ENCODE results near the gene MIOS.

MIOS gene

GRCh38 chr7:7535691-7536090 lies 31.0 kb upstream of the MIOS start, which contains the start of gene COL28A1:
TSS of gene COL28A1 (minus strand) at chr7:7535873. CDS start at chr7:7532875, 2,998 bp downstream.
- Histone ChIP-seq H3K4me1 (ENCODE audit: insufficient read depth, low read length) (no peaks in the 10 kb centered on the region), H3K9ac (ENCODE audit: low read length) (no peak within 1 kb of the TSS)

GRCh38 chr7:7536396-7537019 lies 30.2 kb upstream of the MIOS start:
- no peak overlapping the region for H3K27ac ChIP-seq (ENCODE audit: low read depth, low read length)
- no peaks in the 10 kb centered on the region for H3K9me3 ChIP-seq (ENCODE audit: low read length)
- no peaks in the 10 kb centered on the region for H3K36me3 ChIP-seq (ENCODE audit: insufficient read depth, low read length)
- no peak overlapping the region for H3K9ac ChIP-seq (ENCODE audit: low read length)
- no peak overlapping the region for H3K4me3 ChIP-seq (ENCODE audit: low read depth in 1 of 2, low read length in 2 of 2)
- H3K27me3 ChIP-seq (ENCODE audit: control insufficient read depth in 1 of 2, insufficient read depth in 2 of 2, low read length in 2 of 2), result no peaks in the 10 kb centered on the region
- H3K4me1 ChIP-seq (ENCODE audit: insufficient read depth, low read length), result no peaks in the 10 kb centered on the region

More at GRCh38 chr7:7535691-7536090, 31.0 kb upstream of the MIOS start, which contains the start of gene COL28A1:
- Histone ChIP-seq H3K27ac (ENCODE audit: low read depth, low read length) (no peak within 1 kb of the TSS), H3K36me3 (ENCODE audit: insufficient read depth, low read length) (no peaks in the 10 kb centered on the region), H3K4me3 (ENCODE audit: low read depth in 1 of 2, low read length in 2 of 2) (no peak within 1 kb of the TSS), H3K9me3 (ENCODE audit: low read length) (no peaks in the 10 kb centered on the region), H3K27me3 (ENCODE audit: control insufficient read depth in 1 of 2, insufficient read depth in 2 of 2, low read length in 2 of 2) (no peaks in the 10 kb centered on the region)

DNA sequence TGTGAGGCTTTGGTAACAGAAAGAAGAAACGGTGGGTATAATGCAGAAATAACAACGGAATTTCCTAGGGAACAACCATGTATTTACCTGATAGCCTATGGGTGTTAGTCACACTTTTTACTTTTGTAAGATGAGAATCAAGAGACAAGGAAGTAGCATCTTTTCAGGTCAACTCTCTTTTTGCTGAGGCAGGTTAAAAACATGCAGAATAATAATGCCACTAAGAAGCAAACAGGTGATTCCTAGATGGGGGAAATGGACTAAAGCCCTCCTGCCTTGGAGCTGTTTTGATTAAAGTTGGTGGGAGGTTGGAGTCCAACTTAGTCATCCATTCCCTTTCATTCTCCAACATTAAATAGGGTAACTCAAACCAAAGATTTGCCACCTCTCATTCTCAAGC lies 29.0 kb upstream of the MIOS start:
- Histone ChIP-seq H3K4me1 (ENCODE audit: insufficient read depth, low read length) (no peaks in the 10 kb centered on the region), H3K27ac (ENCODE audit: low read depth, low read length) (no peak overlapping the region), H3K36me3 (ENCODE audit: insufficient read depth, low read length) (no peaks in the 10 kb centered on the region), H3K4me3 (ENCODE audit: low read depth in 1 of 2, low read length in 2 of 2) (no peak overlapping the region), H3K27me3 (ENCODE audit: control insufficient read depth in 1 of 2, insufficient read depth in 2 of 2, low read length in 2 of 2) (no peaks in the 10 kb centered on the region), H3K9ac (ENCODE audit: low read length) (no peak overlapping the region), H3K9me3 (ENCODE audit: low read length) (no peaks in the 10 kb centered on the region)

DNA sequence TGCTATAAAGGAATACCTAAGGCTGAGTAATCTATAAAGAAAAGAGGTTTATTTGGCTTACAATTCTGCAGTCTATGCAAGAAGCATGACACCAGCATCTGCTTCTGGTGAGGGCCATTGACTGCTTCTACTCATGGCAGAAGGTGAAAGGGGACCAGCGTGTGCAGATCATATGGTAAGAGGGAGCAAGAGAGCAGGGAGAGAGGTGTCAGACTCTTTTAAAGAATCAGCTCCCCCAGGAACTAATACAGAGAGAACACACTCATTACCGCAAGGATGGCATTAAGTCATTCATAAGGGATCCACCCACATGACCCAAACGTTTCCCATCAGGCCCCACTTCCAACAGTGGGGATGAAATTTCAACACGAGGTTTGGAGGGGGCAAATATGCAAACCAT lies 27.5 kb upstream of the MIOS start:
- H3K9me3 ChIP-seq (ENCODE audit: low read length), result no peaks in the 10 kb centered on the region
- no peak overlapping the region for H3K27ac ChIP-seq (ENCODE audit: low read depth, low read length)
- no peak overlapping the region for H3K4me3 ChIP-seq (ENCODE audit: low read depth in 1 of 2, low read length in 2 of 2)
- H3K9ac ChIP-seq (ENCODE audit: low read length), result no peak overlapping the region
- H3K27me3 ChIP-seq (ENCODE audit: control insufficient read depth in 1 of 2, insufficient read depth in 2 of 2, low read length in 2 of 2), result no peaks in the 10 kb centered on the region
- H3K36me3 ChIP-seq (ENCODE audit: insufficient read depth, low read length), result no peaks in the 10 kb centered on the region
- no peaks in the 10 kb centered on the region for H3K4me1 ChIP-seq (ENCODE audit: insufficient read depth, low read length)

DNA sequence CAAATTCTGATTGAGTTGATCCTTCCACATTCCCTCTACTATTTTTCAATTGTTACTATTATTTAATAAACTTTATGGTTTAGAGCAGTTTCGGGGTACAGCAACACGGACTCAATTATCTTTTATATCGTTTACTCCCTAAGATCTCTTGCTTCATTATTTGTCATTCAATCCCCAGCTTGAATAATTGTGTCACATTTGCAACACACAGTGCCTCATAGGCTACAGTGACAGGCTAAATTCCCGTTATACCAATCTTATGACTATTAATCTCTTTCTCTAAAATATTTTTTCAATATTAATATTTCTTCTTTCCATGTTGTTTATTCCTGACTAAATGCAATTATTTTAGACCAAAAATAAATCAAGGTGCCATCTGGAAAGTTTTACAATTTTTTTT lies 27.0 kb upstream of the MIOS start:
- Histone ChIP-seq H3K36me3 (ENCODE audit: insufficient read depth, low read length) (no peaks in the 10 kb centered on the region), H3K27me3 (ENCODE audit: control insufficient read depth in 1 of 2, insufficient read depth in 2 of 2, low read length in 2 of 2) (no peaks in the 10 kb centered on the region), H3K9ac (ENCODE audit: low read length) (no peak overlapping the region), H3K4me3 (ENCODE audit: low read depth in 1 of 2, low read length in 2 of 2) (no peak overlapping the region), H3K9me3 (ENCODE audit: low read length) (no peaks in the 10 kb centered on the region), H3K4me1 (ENCODE audit: insufficient read depth, low read length) (no peaks in the 10 kb centered on the region), H3K27ac (ENCODE audit: low read depth, low read length) (no peak overlapping the region)

GRCh38 chr7:7542251-7542835 lies 24.3 kb upstream of the MIOS start:
- Histone ChIP-seq H3K36me3 (ENCODE audit: insufficient read depth, low read length) (no peaks in the 10 kb centered on the region), H3K9me3 (ENCODE audit: low read length) (no peaks in the 10 kb centered on the region), H3K27me3 (ENCODE audit: control insufficient read depth in 1 of 2, insufficient read depth in 2 of 2, low read length in 2 of 2) (no peaks in the 10 kb centered on the region), H3K4me1 (ENCODE audit: insufficient read depth, low read length) (no peaks in the 10 kb centered on the region), H3K9ac (ENCODE audit: low read length) (no peak overlapping the region), H3K4me3 (ENCODE audit: low read depth in 1 of 2, low read length in 2 of 2) (no peak overlapping the region), H3K27ac (ENCODE audit: low read depth, low read length) (no peak overlapping the region)

- no peak overlapping the region for H3K9ac ChIP-seq (ENCODE audit: low read length)
These were observed 18.3 kb upstream of the MIOS start for GRCh38 chr7:7548407-7548806.

DNA sequence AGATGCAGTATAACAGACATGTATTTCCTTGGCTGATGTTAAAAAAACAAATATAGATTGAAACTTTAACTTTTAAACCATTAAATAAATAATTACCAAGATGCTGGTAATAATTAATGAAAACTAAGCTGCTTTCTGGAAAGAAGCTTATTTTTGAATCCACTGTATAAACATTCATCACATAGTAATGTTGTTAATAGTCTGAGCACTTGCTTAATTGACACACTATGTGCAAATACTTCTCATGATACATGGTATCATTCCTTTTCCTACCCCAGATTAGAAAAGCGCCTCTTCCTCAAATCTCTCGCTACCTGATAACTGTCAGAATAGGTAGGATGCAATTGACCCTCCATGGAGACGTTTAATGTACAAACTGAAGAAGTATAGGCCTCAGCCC lies 16.0 kb upstream of the MIOS start:
- Histone ChIP-seq H3K9me3 (ENCODE audit: low read length) (no peaks in the 10 kb centered on the region), H3K36me3 (ENCODE audit: insufficient read depth, low read length) (no peaks in the 10 kb centered on the region)

More at GRCh38 chr7:7548407-7548806, 18.3 kb upstream of the MIOS start:
- H3K27ac ChIP-seq (ENCODE audit: low read depth, low read length), result no peak overlapping the region
- no peaks in the 10 kb centered on the region for H3K36me3 ChIP-seq (ENCODE audit: insufficient read depth, low read length)
- no peak overlapping the region for H3K4me3 ChIP-seq (ENCODE audit: low read depth in 1 of 2, low read length in 2 of 2)
- no peaks in the 10 kb centered on the region for H3K4me1 ChIP-seq (ENCODE audit: insufficient read depth, low read length)
- no peaks in the 10 kb centered on the region for H3K27me3 ChIP-seq (ENCODE audit: control insufficient read depth in 1 of 2, insufficient read depth in 2 of 2, low read length in 2 of 2)
- no peaks in the 10 kb centered on the region for H3K9me3 ChIP-seq (ENCODE audit: low read length)

DNA sequence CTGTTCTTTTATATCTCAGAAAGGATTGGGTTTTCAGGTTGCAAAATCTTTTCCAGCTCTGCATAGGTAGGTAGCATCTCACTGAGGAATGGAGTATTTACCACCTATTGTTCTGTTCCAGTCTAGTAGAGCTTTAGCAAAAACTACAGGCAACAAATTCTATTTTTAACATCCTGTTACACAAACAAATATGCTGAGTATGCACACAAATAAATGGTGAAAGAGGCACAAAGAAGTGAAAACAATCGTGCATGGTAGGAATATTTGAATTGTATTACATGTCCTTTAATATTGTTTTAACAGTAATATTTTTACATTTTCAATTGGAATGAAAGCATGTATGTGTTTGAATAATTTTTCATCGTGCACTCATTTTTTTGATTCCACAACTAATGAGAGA lies 14.5 kb upstream of the MIOS start:
- H3K9me3 ChIP-seq (ENCODE audit: low read length), result no peaks in the 10 kb centered on the region
- H3K9ac ChIP-seq (ENCODE audit: low read length), result no peak overlapping the region
- no peaks in the 10 kb centered on the region for H3K36me3 ChIP-seq (ENCODE audit: insufficient read depth, low read length)
- no peak overlapping the region for H3K4me3 ChIP-seq (ENCODE audit: low read depth in 1 of 2, low read length in 2 of 2)
- no peak overlapping the region for H3K27ac ChIP-seq (ENCODE audit: low read depth, low read length)
- H3K4me1 ChIP-seq (ENCODE audit: insufficient read depth, low read length), result no peaks in the 10 kb centered on the region
- H3K27me3 ChIP-seq (ENCODE audit: control insufficient read depth in 1 of 2, insufficient read depth in 2 of 2, low read length in 2 of 2), result no peaks in the 10 kb centered on the region

More for the DNA sequence above, 16.0 kb upstream of the MIOS start:
- Histone ChIP-seq H3K4me1 (ENCODE audit: insufficient read depth, low read length) (no peaks in the 10 kb centered on the region), H3K4me3 (ENCODE audit: low read depth in 1 of 2, low read length in 2 of 2) (no peak overlapping the region), H3K27ac (ENCODE audit: low read depth, low read length) (no peak overlapping the region), H3K27me3 (ENCODE audit: control insufficient read depth in 1 of 2, insufficient read depth in 2 of 2, low read length in 2 of 2) (no peaks in the 10 kb centered on the region), H3K9ac (ENCODE audit: low read length) (no peak overlapping the region)

GRCh38 chr7:7553386-7553785 lies 13.3 kb upstream of the MIOS start:
- Histone ChIP-seq H3K27ac (ENCODE audit: low read depth, low read length) (no peak overlapping the region), H3K9ac (ENCODE audit: low read length) (no peak overlapping the region), H3K9me3 (ENCODE audit: low read length) (no peaks in the 10 kb centered on the region), H3K4me3 (ENCODE audit: low read depth in 1 of 2, low read length in 2 of 2) (no peak overlapping the region), H3K27me3 (ENCODE audit: control insufficient read depth in 1 of 2, insufficient read depth in 2 of 2, low read length in 2 of 2) (no peaks in the 10 kb centered on the region), H3K4me1 (ENCODE audit: insufficient read depth, low read length) (no peaks in the 10 kb centered on the region), H3K36me3 (ENCODE audit: insufficient read depth, low read length) (no peaks in the 10 kb centered on the region)

DNA sequence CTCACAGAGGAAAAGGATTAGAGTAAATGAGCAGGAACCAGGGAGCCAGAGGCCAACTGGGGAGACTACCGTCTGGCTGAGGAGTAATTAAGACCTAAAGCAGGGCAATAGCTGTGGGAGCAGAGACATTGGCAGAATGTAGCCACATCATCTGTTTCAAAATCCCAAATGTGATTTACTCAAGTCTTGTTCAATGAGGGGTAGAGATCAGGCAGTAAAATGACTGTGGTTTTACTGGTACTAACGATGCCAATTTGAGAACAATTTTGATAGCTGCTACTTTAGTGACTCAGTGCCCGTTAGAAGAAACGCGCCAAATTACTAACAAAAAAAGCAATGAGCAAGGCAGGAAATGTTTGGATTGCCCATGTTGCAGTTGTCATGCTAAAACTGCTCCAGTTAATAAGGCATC lies 12.7 kb upstream of the MIOS start:
- Histone ChIP-seq H3K9ac (ENCODE audit: low read length) (no peak overlapping the region), H3K4me1 (ENCODE audit: insufficient read depth, low read length) (no peaks in the 10 kb centered on the region), H3K9me3 (ENCODE audit: low read length) (no peaks in the 10 kb centered on the region), H3K27me3 (ENCODE audit: control insufficient read depth in 1 of 2, insufficient read depth in 2 of 2, low read length in 2 of 2) (no peaks in the 10 kb centered on the region), H3K4me3 (ENCODE audit: low read depth in 1 of 2, low read length in 2 of 2) (no peak overlapping the region), H3K36me3 (ENCODE audit: insufficient read depth, low read length) (no peaks in the 10 kb centered on the region), H3K27ac (ENCODE audit: low read depth, low read length) (no peak overlapping the region)
